Activated CD4-positive, alpha-beta memory T cell treated with anti-CD3 and anti-CD28 coated beads for 36 hours (primary cell): ENCODE data around the gene SEMA3A. TPM values are rescaled to one million over a fixed set of nuclear protein-coding genes. Genes with fewer than 3 reads are reported as not detected.
A peak's percentile ranks its signal among the peaks of the same experiment; 100 is the strongest.
"Not testable (repeated sequence)": the region's sequence is repeated elsewhere in the genome, so short reads cannot be mapped to it uniquely, and the experiment has no call there.

ENCODE experiments used
- CTCF ChIA-PET: fragments of 350-600 bp; sonication (Branson Sonifier 250); formaldehyde crosslinking; loops from one replicate; lab custom pipeline; 2021; ENCODE audit warnings: antibody characterized with exemption, inconsistent platforms; lab: Charles Lee
- POLR2A ChIA-PET: fragments of 350-600 bp; sonication (Branson Sonifier 250); formaldehyde crosslinking; loops from one replicate; lab custom pipeline; 2021; ENCODE audit warnings: antibody characterized with exemption; lab: Charles Lee
- DNase-seq: peaks from one replicate; pipeline ENCODE4 v3.0.0-alpha.2; 2020
- H3K27ac Mint-ChIP-seq: one replicate; pipeline ENCODE4 v1.8.0; 2021; ENCODE audit warnings: mixed read lengths
- H3K27me3 Mint-ChIP-seq: one replicate; pipeline ENCODE4 v1.8.0; 2021; ENCODE audit warnings: mixed read lengths
- H3K36me3 Mint-ChIP-seq: one replicate; pipeline ENCODE4 v1.8.0; 2021; ENCODE audit warnings: mixed read lengths
- H3K4me1 Mint-ChIP-seq: one replicate; pipeline ENCODE4 v1.8.0; 2021; ENCODE audit warnings: low read depth, mixed read lengths
- H3K4me3 Mint-ChIP-seq: one replicate; pipeline ENCODE4 v1.8.0; 2021; ENCODE audit warnings: mild to moderate bottlenecking, mixed read lengths
- H3K9me3 Mint-ChIP-seq: one replicate; pipeline ENCODE4 v1.8.0; 2021; ENCODE audit warnings: mixed read lengths
- intact Hi-C: fragments of 100-400 bp; cut with micrococcal nuclease; formaldehyde crosslinking; loops from one replicate; pipeline ENCODE4 v1.15.1; 2023
- total RNA-seq, 2 experiments: library from RNA; stranded (reverse); gene quantifications; one replicate each; pipeline ENCODE4 v1.2.3, GENCODE V29; 2021

SEMA3A gene
- total RNA-seq, 2 experiments from 2014 or later = 0.59 to 0.75 TPM

GRCh38 chr7:84216472-84216871 lies 21.9 kb upstream of the SEMA3A start:
- no peaks in the 10 kb centered on the region for H3K4me1 Mint-ChIP-seq
- ChIA-PET POLR2A (no interaction called here), CTCF (no interaction called here)
- no peaks in the 10 kb centered on the region for H3K27me3 Mint-ChIP-seq
- no peaks in the 10 kb centered on the region for H3K36me3 Mint-ChIP-seq
- DNase-seq = no peak
- intact Hi-C loops = no loop called here
- no peak overlapping the region for H3K4me3 Mint-ChIP-seq
- no peak overlapping the region for H3K27ac Mint-ChIP-seq
- no peaks in the 10 kb centered on the region for H3K9me3 Mint-ChIP-seq

DNA sequence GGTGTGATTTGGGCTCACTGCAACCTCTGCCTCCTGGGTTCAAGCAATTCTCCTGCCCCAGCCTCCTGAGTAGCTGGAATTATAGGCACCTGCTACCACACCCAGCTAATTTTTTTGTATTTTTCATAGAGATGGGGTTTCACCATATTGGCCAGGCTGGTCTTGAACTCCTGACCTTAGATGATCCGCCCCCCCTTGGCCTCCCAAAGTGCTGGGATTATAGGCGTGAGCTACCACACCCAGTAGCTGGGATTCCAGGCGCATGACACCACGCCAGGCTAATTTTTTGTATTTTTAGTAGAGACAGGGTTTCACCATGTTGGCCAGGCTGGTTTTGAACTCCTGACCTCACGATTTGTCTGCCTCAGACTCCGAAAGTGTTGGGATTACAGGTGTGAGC lies 20.2 kb upstream of the SEMA3A start:
- H3K36me3 Mint-ChIP-seq, POLR2A ChIA-PET, H3K9me3 Mint-ChIP-seq, H3K4me3 Mint-ChIP-seq, H3K27me3 Mint-ChIP-seq, CTCF ChIA-PET, DNase-seq, H3K4me1 Mint-ChIP-seq, intact Hi-C loops, H3K27ac Mint-ChIP-seq: not testable (repeated sequence)

DNA sequence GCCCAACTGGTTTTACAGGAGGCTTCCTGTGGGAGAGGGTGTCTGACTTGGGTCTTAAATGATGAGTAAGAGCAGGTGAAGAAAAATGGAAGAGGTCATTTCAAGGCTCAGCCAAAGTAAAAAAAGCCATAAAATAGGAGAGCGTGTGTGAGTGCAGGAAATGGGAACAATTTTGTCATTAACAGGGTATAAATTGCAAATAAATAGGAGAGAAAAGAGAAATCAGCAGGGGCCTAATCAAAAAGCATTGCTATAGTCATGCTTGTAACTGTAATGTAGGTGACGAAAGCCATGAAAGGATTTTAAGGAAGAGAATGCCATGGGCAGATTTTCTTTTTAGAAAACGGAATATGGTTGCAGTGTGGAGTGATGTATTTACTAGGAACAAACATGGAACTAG lies 15.7 kb upstream of the SEMA3A start:
- peaks cover 2% of the 10 kb centered on the region for H3K9me3 Mint-ChIP-seq
- POLR2A ChIA-PET = no interaction called here
- intact Hi-C loops = no loop called here
- no peak overlapping the region for H3K4me3 Mint-ChIP-seq
- no peak overlapping the region for H3K27ac Mint-ChIP-seq
- no peaks in the 10 kb centered on the region for H3K36me3 Mint-ChIP-seq
- H3K4me1 Mint-ChIP-seq = no peaks in the 10 kb centered on the region
- peaks cover 2% of the 10 kb centered on the region for H3K27me3 Mint-ChIP-seq
- no peak for DNase-seq
- CTCF ChIA-PET = no interaction called here

- DNase-seq = no peak
- Mint-ChIP-seq H3K4me1 (no peaks in the 10 kb centered on the region), H3K27ac (no peak overlapping the region), H3K36me3 (no peaks in the 10 kb centered on the region), H3K27me3 (peaks cover 2% of the 10 kb centered on the region), H3K9me3 (peaks cover 2% of the 10 kb centered on the region), H3K4me3 (no peak overlapping the region)
- intact Hi-C loops = no loop called here
- ChIA-PET POLR2A (no interaction called here), CTCF (no interaction called here)
These were observed 14.4 kb upstream of the SEMA3A start for GRCh38 chr7:84209006-84209405.

GRCh38 chr7:84207615-84208014 lies 13.0 kb upstream of the SEMA3A start:
- Mint-ChIP-seq H3K9me3 (peaks cover 2% of the 10 kb centered on the region), H3K27me3 (peaks cover 2% of the 10 kb centered on the region), H3K27ac (no peak overlapping the region), H3K36me3 (no peaks in the 10 kb centered on the region), H3K4me1 (no peaks in the 10 kb centered on the region), H3K4me3 (no peak overlapping the region)
- intact Hi-C loops = no loop called here
- no peak for DNase-seq
- ChIA-PET CTCF (no interaction called here), POLR2A (no interaction called here)

GRCh38 chr7:84207025-84207424 lies 12.4 kb upstream of the SEMA3A start:
- peaks cover 2% of the 10 kb centered on the region for H3K9me3 Mint-ChIP-seq
- DNase-seq = no peak
- no peak overlapping the region for H3K4me3 Mint-ChIP-seq
- H3K4me1 Mint-ChIP-seq = no peaks in the 10 kb centered on the region
- no peak overlapping the region for H3K27ac Mint-ChIP-seq
- CTCF ChIA-PET = no interaction called here
- intact Hi-C loops = no loop called here
- H3K27me3 Mint-ChIP-seq = peaks cover 2% of the 10 kb centered on the region
- H3K36me3 Mint-ChIP-seq = no peaks in the 10 kb centered on the region
- POLR2A ChIA-PET = no interaction called here

DNA sequence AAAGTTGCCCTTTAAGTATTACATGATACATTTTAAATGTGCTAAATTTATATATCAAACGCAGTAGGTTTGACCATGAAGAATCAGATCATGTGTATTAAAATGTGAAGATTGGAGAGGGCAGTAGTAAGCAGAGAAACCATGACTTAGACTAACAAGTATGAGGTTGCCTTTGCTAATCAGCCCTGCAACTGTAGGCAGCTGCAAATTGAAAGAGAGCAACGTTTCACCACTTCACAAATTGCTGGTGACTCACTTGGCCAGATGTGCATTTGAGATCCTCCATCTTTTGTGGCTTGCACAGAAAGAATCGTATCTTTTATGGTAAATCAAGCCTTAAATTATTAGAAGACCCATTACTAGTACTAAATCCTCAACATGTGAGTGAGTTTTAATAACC lies 10.1 kb upstream of the SEMA3A start:
- Mint-ChIP-seq H3K27ac (no peak overlapping the region), H3K27me3 (peaks cover 2% of the 10 kb centered on the region), H3K4me1 (no peaks in the 10 kb centered on the region), H3K9me3 (peaks cover 2% of the 10 kb centered on the region), H3K4me3 (no peak overlapping the region), H3K36me3 (no peaks in the 10 kb centered on the region)
- POLR2A ChIA-PET = no interaction called here
- CTCF ChIA-PET = no interaction called here
- intact Hi-C loops = no loop called here
- no peak for DNase-seq

DNA sequence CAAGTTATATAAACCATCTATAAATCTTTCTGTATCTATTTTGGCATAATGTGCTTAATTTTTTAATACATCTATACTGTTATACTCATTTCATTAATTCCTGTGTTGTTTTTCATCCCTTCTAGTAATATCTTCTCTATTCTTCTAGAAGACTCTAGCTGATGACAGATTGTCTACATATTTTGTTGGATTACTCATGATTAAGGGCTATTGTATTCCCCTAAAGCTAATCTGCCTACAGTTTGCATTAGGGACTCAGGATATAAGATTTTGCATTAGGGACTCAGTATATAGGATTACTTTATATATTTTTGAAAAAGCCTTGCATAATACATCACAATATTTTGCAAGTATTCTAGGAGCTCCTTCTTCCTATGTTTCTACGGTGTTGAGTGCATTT lies 8.3 kb upstream of the SEMA3A start:
- no peak overlapping the region for H3K27ac Mint-ChIP-seq
- no peaks in the 10 kb centered on the region for H3K36me3 Mint-ChIP-seq
- no peak overlapping the region for H3K4me3 Mint-ChIP-seq
- no peak for DNase-seq
- H3K27me3 Mint-ChIP-seq = peaks cover 2% of the 10 kb centered on the region
- intact Hi-C loops = no loop called here
- H3K9me3 Mint-ChIP-seq = peaks cover 2% of the 10 kb centered on the region
- CTCF ChIA-PET = no interaction called here
- H3K4me1 Mint-ChIP-seq = no peaks in the 10 kb centered on the region
- POLR2A ChIA-PET = no interaction called here

DNA sequence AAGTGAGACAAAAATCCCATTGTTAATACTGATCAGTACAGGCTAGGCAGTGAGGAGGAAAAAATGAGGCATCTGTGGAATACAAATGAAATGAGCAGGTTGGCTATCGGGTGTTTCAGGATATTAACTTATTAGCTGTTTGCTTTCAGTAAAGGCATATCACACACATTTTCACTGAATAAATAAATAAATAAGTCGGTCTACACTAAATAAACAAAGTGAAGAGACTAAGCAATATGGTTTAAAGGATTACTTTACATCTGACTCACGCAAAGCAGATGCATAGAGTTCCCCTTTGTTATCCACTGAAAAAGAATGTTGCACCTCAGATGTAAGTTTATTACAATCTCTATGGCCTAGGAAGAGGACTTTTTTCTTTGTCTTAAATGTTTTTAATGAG lies 6.3 kb upstream of the SEMA3A start:
- Mint-ChIP-seq H3K27me3 (no peaks in the 10 kb centered on the region), H3K36me3 (no peaks in the 10 kb centered on the region), H3K9me3 (no peaks in the 10 kb centered on the region), H3K4me1 (peaks cover 3% of the 10 kb centered on the region), H3K4me3 (no peak overlapping the region), H3K27ac (no peak overlapping the region)
- DNase-seq = no peak
- POLR2A ChIA-PET = no interaction called here
- CTCF ChIA-PET = interaction anchor here (0.7 kb wide), 1 partner anchor 522 kb away, joined by 3 read pairs; no protein-coding TSS in a partner anchor
- intact Hi-C loops = no loop called here

DNA sequence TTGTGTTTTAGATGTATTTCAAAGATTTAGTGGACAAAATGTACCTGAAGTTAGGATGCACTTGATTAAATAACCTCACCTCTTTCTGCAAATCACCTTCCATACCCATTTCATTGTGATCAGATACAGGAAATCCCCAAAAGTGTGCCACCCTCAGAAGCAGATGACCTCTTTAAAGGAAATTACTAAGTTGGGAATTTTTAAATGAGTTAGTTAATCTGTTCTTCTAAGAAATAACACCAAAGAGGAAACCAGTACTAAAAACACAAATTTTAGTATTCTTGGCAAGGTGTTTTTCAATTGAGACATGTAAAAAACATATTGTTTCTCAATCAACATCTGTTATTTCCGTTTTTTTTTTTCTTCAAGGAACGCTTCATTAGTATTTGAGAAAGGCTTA lies 4.6 kb upstream of the SEMA3A start:
- intact Hi-C loops = no loop called here
- H3K36me3 Mint-ChIP-seq = no peaks in the 10 kb centered on the region
- ChIA-PET CTCF (no interaction called here), POLR2A (no interaction called here)
- no peaks in the 10 kb centered on the region for H3K27me3 Mint-ChIP-seq
- peaks cover 16% of the 10 kb centered on the region for H3K4me1 Mint-ChIP-seq
- no peak for DNase-seq
- no peaks in the 10 kb centered on the region for H3K9me3 Mint-ChIP-seq
- no peak overlapping the region for H3K4me3 Mint-ChIP-seq
- no peak overlapping the region for H3K27ac Mint-ChIP-seq

DNA sequence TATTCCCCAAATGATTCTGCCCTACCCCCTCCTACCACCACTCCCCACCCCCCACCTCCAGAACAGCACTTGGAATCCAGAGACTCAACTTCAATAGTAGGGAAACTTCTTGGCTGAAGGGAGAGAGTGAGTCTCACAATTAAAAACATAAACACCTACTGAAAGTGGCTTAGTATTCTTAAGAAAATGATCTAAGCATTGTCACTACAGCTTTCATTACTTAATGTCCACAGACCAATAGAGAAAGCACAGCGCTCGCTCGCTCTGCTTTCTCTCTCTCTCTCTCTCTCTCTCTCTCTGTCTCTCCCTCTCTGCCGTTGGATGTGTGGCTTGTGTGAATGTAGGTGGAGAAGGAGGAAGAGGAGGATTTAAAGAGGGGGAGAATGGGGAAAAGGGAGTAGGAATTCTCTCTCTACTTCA lies 1.5 kb upstream of the SEMA3A start:
- no peak overlapping the region for H3K4me3 Mint-ChIP-seq
- no peaks in the 10 kb centered on the region for H3K27me3 Mint-ChIP-seq
- H3K9me3 Mint-ChIP-seq = no peaks in the 10 kb centered on the region
- H3K4me1 Mint-ChIP-seq = peaks cover 22% of the 10 kb centered on the region
- ChIA-PET CTCF (no interaction called here), POLR2A (no interaction called here)
- intact Hi-C loops = no loop called here
- H3K36me3 Mint-ChIP-seq = no peaks in the 10 kb centered on the region
- H3K27ac Mint-ChIP-seq = no peak overlapping the region
- no peak for DNase-seq

GRCh38 chr7:84195295-84196060 lies 889 bp upstream of the SEMA3A start:
- no peaks in the 10 kb centered on the region for H3K9me3 Mint-ChIP-seq
- H3K27me3 Mint-ChIP-seq = no peaks in the 10 kb centered on the region
- no peak for DNase-seq
- intact Hi-C loops = no loop called here
- peak overlapping the region; percentile 79 for H3K4me3 Mint-ChIP-seq
- no peak overlapping the region for H3K27ac Mint-ChIP-seq
- H3K4me1 Mint-ChIP-seq = peaks cover 22% of the 10 kb centered on the region
- H3K36me3 Mint-ChIP-seq = no peaks in the 10 kb centered on the region
- CTCF ChIA-PET = no interaction called here
- POLR2A ChIA-PET = no interaction called here

DNA sequence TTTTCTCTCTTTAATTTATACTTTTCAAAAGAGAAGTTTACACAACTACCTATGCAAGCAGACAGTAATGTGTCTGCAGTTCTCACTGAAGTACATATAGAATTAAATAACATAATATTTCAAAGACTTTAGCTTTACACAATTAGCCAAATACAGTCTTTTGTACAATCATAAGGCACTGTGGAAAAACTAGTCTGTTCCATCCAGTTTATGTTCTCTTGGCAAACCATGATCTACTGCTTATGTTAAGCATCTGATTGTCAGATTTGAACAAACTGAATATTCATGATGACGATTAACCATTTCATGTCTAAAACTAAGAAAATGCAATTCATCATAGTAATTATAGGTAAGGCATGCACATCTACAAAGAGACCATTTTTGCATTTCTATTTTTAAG lies 842 bp downstream of the SEMA3A start:
- no peaks in the 10 kb centered on the region for H3K27me3 Mint-ChIP-seq
- CTCF ChIA-PET = no interaction called here
- H3K9me3 Mint-ChIP-seq = no peaks in the 10 kb centered on the region
- H3K4me1 Mint-ChIP-seq = peaks cover 22% of the 10 kb centered on the region
- no peak for DNase-seq
- H3K27ac Mint-ChIP-seq = no peak overlapping the region
- intact Hi-C loops = loop anchor here (5.0 kb wide), 1 partner anchor 101 kb away; no protein-coding TSS in a partner anchor
- H3K36me3 Mint-ChIP-seq = no peaks in the 10 kb centered on the region
- POLR2A ChIA-PET = no interaction called here
- no peak overlapping the region for H3K4me3 Mint-ChIP-seq
